ENCODE measurements around the gene LTB4R2. TPM values are rescaled to one million over a fixed set of nuclear protein-coding genes. Genes with fewer than 3 reads are reported as not detected.

The LTB4R2 gene
- total RNA-seq, 2 donors from 2014 or later = 15.2 to 21.8 TPM

DNA sequence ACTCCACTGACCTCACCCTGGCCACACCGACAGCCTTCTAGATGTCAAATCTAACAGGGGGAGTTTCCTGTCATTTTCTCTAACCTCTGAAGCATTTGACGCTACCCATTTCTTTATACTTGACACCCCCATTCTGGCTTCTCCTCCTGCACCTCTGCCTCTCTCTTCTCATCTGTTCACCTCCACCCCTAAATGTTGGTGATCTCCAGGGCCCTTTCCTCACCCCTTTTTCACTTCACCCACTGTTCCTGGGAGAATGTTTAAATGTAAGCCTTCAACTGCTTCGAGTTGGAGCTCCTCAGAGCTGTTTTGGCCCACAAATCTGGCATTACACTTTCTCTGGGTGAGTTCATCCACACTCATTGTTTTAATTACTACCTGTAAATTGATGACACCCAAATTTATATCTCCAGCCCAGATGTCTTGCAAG, 38.1 kb upstream of the LTB4R2 start:
- ATAC-seq (ENCODE audit: insufficient number of reproducible peaks, low FRiP score, low read depth) (no peak), DNase-seq (ENCODE audit: low spot score) (no peak)
- TF ChIP-seq, protein P1, sequence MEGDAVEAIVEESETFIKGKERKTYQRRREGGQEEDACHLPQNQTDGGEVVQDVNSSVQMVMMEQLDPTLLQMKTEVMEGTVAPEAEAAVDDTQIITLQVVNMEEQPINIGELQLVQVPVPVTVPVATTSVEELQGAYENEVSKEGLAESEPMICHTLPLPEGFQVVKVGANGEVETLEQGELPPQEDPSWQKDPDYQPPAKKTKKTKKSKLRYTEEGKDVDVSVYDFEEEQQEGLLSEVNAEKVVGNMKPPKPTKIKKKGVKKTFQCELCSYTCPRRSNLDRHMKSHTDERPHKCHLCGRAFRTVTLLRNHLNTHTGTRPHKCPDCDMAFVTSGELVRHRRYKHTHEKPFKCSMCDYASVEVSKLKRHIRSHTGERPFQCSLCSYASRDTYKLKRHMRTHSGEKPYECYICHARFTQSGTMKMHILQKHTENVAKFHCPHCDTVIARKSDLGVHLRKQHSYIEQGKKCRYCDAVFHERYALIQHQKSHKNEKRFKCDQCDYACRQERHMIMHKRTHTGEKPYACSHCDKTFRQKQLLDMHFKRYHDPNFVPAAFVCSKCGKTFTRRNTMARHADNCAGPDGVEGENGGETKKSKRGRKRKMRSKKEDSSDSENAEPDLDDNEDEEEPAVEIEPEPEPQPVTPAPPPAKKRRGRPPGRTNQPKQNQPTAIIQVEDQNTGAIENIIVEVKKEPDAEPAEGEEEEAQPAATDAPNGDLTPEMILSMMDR (IDR thresholded peaks at IDR 0.05) = no peak
- peaks cover under 1% of the 10 kb centered on the region for H3K36me3 ChIP-seq
- H3K9me3 ChIP-seq = no peaks in the 10 kb centered on the region
- peak overlapping the region; percentile 79 for H3K4me3 ChIP-seq
- peaks cover 3 to 9% of the 10 kb centered on the region in 2 donors for H3K4me1 ChIP-seq (ENCODE audit: control insufficient read depth in 1 of 2, low read depth in 2 of 2)
- peak overlapping the region; percentile 94 to 95 for H3K27ac ChIP-seq
- H3K27me3 ChIP-seq (replicated peaks; ENCODE audit: insufficient read depth) = no peaks in the 10 kb centered on the region

DNA sequence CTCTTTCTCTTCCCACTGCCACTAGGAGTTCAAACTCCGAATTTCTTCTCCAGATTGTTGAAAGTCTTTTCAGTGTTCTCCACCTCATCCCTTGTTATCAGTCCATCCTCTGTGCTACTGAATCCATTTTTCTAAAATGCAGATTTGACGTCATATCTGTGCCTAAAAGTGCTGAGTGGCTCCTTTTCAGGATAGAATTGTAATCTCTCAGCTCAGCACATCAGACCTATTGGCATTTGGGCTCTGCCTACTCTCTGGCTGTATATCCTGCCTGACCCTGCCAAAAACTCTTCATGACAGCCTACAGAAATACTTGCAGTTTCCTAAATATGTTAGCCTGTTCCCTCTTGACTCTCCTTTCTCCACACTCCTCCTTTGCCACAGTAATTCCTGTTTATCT, 37.5 kb upstream of the LTB4R2 start:
- TF ChIP-seq, protein P1 (IDR thresholded peaks at IDR 0.05) = no peak
- H3K4me3 ChIP-seq = no peak overlapping the region
- H3K9me3 ChIP-seq = no peaks in the 10 kb centered on the region
- peaks cover 3 to 9% of the 10 kb centered on the region in 2 donors for H3K4me1 ChIP-seq (ENCODE audit: control insufficient read depth in 1 of 2, low read depth in 2 of 2)
- DNase-seq (ENCODE audit: low spot score) (no peak), ATAC-seq (ENCODE audit: insufficient number of reproducible peaks, low FRiP score, low read depth) (no peak)
- H3K27me3 ChIP-seq (replicated peaks; ENCODE audit: insufficient read depth) = no peaks in the 10 kb centered on the region
- H3K36me3 ChIP-seq = no peaks in the 10 kb centered on the region
- no peak overlapping the region for H3K27ac ChIP-seq

DNA sequence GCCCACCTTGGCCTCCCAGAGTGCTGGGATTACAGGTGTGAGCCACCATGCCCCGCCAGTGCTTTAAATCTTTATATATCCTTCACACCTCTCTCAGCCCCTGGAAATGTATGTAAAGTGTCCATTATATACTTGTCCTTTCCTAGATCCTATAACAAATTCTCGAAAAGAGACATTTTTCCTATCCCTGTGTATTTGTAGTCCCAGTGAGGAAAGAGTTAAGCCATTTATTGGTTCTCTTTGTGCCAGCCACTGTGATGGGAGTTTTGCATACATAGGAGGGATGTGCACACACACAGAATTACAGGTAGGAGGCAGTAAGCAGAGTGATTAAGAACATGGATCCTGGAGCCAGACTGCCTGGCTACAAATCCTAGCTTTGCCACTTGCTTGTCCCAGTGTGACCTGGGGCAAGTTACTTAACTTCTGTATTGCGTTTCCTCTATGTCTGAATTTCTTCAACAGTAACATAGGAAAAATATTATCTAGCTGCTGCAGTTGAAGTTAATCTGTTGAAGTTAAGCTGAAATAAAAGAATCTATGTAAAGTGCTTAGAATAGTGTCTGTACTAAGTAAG, 36.4 kb upstream of the LTB4R2 start:
- ATAC-seq (ENCODE audit: insufficient number of reproducible peaks, low FRiP score, low read depth) (no peak), DNase-seq (ENCODE audit: low spot score) (no peak)
- Histone ChIP-seq H3K27me3 (replicated peaks; ENCODE audit: insufficient read depth) (no peaks in the 10 kb centered on the region), H3K27ac (peak overlapping the region in 1 of 2 donors; percentile 6), H3K4me1 (ENCODE audit: control insufficient read depth in 1 of 2, low read depth in 2 of 2) (peaks cover 3 to 9% of the 10 kb centered on the region in 2 donors), H3K9me3 (no peaks in the 10 kb centered on the region), H3K36me3 (no peaks in the 10 kb centered on the region), H3K4me3 (no peak overlapping the region)
- TF ChIP-seq, protein P1 (IDR thresholded peaks at IDR 0.05) = no peak

DNA sequence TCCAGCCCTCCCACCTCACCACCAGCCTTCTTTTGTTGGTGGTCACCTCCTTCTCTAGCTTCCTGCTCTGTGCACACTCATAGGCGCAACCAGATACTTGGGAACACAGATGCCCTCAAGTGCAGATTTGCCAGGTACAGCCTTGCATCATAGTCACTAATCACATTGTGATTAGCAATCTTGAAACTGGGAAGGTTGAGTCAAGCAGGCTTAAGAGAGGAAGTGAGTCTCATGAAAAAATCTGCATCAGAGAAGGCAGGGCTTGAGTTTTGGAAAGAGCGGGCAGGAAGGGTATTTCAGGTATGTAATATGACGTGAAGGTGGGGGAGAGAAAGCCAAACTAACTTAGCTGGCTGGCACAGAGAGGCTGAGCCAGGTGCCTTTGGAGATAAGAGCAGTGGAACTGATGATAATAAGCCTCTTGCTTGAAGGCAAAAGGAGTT, 35.8 kb upstream of the LTB4R2 start:
- TF ChIP-seq, protein P1 (IDR thresholded peaks at IDR 0.05) = no peak
- Histone ChIP-seq H3K4me3 (no peak overlapping the region), H3K9me3 (no peaks in the 10 kb centered on the region), H3K4me1 (ENCODE audit: control insufficient read depth in 1 of 2, low read depth in 2 of 2) (peaks cover 3 to 9% of the 10 kb centered on the region in 2 donors), H3K27me3 (replicated peaks; ENCODE audit: insufficient read depth) (no peaks in the 10 kb centered on the region), H3K36me3 (no peaks in the 10 kb centered on the region), H3K27ac (peak overlapping the region in 1 of 2 donors; percentile 6)
- no peak for DNase-seq (ENCODE audit: low spot score)
- ATAC-seq (ENCODE audit: insufficient number of reproducible peaks, low FRiP score, low read depth) = no peak

DNA sequence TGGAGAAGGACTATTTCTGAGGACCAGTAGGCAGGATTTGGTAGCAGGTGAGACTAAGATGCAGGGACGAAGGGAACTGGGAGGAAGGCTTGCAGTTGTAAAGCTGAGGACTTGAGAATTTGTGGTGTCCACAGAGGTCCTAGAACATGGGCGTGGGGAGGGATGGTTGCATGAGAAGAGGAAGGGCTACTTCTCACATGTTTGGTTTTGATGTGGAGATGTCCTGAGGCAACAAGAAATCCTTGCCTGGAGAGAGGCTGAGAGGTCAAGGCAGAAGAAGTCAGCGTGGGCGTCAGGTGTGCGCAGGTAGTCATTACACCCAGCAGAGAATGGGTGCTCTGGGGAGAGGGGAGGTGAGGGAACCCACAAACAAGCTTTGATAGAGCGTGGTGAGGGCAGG, 32.9 kb upstream of the LTB4R2 start:
- Histone ChIP-seq H3K4me3 (no peak overlapping the region), H3K27me3 (replicated peaks; ENCODE audit: insufficient read depth) (no peaks in the 10 kb centered on the region), H3K36me3 (no peaks in the 10 kb centered on the region), H3K27ac (no peak overlapping the region), H3K4me1 (ENCODE audit: control insufficient read depth in 1 of 2, low read depth in 2 of 2) (peaks cover 0 to under 1% of the 10 kb centered on the region in 2 donors), H3K9me3 (no peaks in the 10 kb centered on the region)
- no peak for DNase-seq (ENCODE audit: low spot score)
- TF ChIP-seq, protein P1 (IDR thresholded peaks at IDR 0.05) = no peak
- ATAC-seq (ENCODE audit: insufficient number of reproducible peaks, low FRiP score, low read depth) = no peak
